Upper lobe of right lung (tissue), 1 donor: Measurements from ENCODE around the gene ANAPC10. TPM values are rescaled to one million over a fixed set of nuclear protein-coding genes. Genes with fewer than 3 reads are reported as not detected.

Experiments
- ATAC-seq: fragments of 200-7000 bp; cut with Tn5 transposase; one replicate; pipeline ENCODE4 v1.9.1; 2020; ENCODE audit warnings: mild to moderate bottlenecking, moderate library complexity
- DNase-seq: peaks from one replicate; pipeline ENCODE4 v3.0.0-alpha.2; 2020
- H3K27ac ChIP-seq: fragments of 200-600 bp; one replicate; pipeline ENCODE4 v1.8.0; 2022
- H3K27me3 ChIP-seq: fragments of 200-600 bp; one replicate; pipeline ENCODE4 v1.8.0; 2022; ENCODE audit warnings: mild to moderate bottlenecking
- H3K36me3 ChIP-seq: fragments of 200-600 bp; one replicate; pipeline ENCODE4 v1.8.0; 2022
- H3K4me1 ChIP-seq: fragments of 200-600 bp; one replicate; pipeline ENCODE4 v1.8.0; 2022
- H3K4me3 ChIP-seq: fragments of 200-600 bp; one replicate; pipeline ENCODE4 v1.8.0; 2022; ENCODE audit warnings: mild to moderate bottlenecking
- H3K9me3 ChIP-seq: fragments of 200-600 bp; one replicate; pipeline ENCODE4 v1.8.0; 2022
- intact Hi-C: fragments of 100-400 bp; cut with DNase I; formaldehyde crosslinking; loops from one replicate; pipeline ENCODE4 v1.11.0; 2022
- total RNA-seq: library from RNA; stranded (reverse); fragmentation: NEBNext Ultra II Directional; extraction: Animal tissue kit (Norgen Biotek cat#: 25700); gene quantifications from one replicate; pipeline ENCODE4 v1.2.1, GENCODE V29; 2021
- TF ChIP-seq, protein P1 (sequence below): fragments of 200-600 bp; IDR thresholded peaks from one replicate; pipeline ENCODE4 v1.8.0; 2022; ENCODE audit warnings: antibody characterized with exemption
- donor health status: DM: no; HTN: yes; CAD: no; lungs with severe emphysema.

The ANAPC10 gene
- total RNA-seq, 1 donor from 2014 or later = 17.5 TPM

DNA sequence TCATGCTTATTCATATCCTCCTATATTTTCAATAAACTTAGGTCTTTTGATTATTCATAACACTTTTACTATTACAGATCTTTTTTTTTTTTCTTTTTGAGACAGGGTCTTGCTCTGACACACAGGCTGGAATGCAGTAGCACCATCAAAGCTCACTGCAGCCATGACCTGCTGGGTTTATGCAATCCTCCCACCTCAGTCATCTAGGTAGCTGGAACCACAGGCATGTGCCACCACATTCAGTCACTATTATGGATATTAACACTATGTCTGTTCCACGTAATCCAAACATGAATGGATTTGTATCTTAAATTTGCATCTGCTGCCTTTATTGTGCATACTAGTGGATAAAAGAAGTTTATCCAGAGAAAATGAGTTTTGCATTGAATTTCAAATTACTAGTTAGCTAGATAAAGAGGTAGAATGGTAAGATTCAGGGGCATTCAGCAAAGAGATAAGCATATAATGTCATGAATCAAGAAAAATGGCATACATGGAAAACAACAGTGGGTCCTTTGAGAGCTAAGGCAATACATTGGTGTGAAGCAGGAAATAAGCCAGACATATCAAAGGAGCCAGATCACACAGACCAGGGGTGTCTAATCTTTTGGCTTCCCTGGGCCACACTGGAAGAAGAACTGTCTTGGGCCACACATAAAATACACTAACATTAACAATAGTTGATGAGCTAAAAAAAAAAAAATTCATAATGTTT lies 13.9 kb downstream of the ANAPC10 start:
- intact Hi-C loops = no loop called here
- Histone ChIP-seq H3K4me3 (no peak overlapping the region), H3K27ac (no peak overlapping the region), H3K9me3 (no peaks in the 10 kb centered on the region), H3K27me3 (no peaks in the 10 kb centered on the region), H3K4me1 (no peaks in the 10 kb centered on the region), H3K36me3 (peaks cover 26% of the 10 kb centered on the region)
- DNase-seq (no peak), ATAC-seq (no peak)
- TF ChIP-seq, protein P1, sequence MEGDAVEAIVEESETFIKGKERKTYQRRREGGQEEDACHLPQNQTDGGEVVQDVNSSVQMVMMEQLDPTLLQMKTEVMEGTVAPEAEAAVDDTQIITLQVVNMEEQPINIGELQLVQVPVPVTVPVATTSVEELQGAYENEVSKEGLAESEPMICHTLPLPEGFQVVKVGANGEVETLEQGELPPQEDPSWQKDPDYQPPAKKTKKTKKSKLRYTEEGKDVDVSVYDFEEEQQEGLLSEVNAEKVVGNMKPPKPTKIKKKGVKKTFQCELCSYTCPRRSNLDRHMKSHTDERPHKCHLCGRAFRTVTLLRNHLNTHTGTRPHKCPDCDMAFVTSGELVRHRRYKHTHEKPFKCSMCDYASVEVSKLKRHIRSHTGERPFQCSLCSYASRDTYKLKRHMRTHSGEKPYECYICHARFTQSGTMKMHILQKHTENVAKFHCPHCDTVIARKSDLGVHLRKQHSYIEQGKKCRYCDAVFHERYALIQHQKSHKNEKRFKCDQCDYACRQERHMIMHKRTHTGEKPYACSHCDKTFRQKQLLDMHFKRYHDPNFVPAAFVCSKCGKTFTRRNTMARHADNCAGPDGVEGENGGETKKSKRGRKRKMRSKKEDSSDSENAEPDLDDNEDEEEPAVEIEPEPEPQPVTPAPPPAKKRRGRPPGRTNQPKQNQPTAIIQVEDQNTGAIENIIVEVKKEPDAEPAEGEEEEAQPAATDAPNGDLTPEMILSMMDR = no peak

DNA sequence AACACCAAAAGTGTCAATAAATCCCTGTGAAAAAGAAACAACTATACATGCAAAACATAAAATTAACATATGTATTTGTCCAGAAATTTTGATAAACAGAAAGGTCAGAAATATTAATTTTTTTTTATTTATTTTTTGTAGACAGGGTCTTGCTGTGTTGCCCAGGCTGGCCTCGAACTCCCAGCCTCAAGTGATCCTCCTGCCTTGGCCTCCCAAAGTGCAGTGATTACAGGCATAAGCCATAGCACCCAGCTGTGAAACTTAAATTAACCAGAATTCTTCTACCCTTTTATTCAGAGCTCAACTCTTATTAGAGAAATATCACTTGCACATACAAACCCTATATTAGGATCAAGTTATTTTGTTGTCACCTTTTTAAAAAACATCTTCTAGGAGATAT lies 16.2 kb downstream of the ANAPC10 start:
- intact Hi-C loops = no loop called here
- H3K4me3 ChIP-seq = no peak overlapping the region

DNA sequence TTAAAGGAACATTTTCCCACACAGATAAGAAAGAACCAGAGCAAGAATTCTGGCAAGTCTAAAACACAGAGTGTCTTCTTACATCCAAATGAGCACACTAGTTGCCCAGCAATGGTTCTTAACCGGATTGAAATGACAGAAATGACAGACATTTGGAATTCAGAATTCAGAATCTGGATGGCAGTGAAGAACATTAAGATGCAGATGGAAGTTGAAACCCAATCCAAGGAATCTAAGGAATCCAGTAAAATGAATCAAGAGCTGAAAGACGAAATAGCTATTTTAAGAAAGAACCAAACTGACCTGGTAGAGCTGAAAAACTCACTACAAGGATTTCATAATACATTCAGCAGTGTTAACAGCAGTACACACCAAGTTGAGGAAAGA lies 21.5 kb downstream of the ANAPC10 start:
- ATAC-seq (no peak), DNase-seq (no peak)
- TF ChIP-seq, protein P1 = no peak
- Histone ChIP-seq H3K4me3 (no peak overlapping the region), H3K27ac (no peak overlapping the region), H3K9me3 (no peaks in the 10 kb centered on the region), H3K36me3 (peaks cover 6% of the 10 kb centered on the region), H3K4me1 (no peaks in the 10 kb centered on the region), H3K27me3 (no peaks in the 10 kb centered on the region)
- intact Hi-C loops = no loop called here

More for the DNA sequence above, 16.2 kb downstream of the ANAPC10 start:
- H3K27me3 ChIP-seq = no peaks in the 10 kb centered on the region
- DNase-seq (no peak), ATAC-seq (no peak)
- TF ChIP-seq, protein P1 = no peak
- no peaks in the 10 kb centered on the region for H3K4me1 ChIP-seq
- no peaks in the 10 kb centered on the region for H3K9me3 ChIP-seq
- H3K36me3 ChIP-seq = peaks cover 14% of the 10 kb centered on the region
- no peak overlapping the region for H3K27ac ChIP-seq

DNA sequence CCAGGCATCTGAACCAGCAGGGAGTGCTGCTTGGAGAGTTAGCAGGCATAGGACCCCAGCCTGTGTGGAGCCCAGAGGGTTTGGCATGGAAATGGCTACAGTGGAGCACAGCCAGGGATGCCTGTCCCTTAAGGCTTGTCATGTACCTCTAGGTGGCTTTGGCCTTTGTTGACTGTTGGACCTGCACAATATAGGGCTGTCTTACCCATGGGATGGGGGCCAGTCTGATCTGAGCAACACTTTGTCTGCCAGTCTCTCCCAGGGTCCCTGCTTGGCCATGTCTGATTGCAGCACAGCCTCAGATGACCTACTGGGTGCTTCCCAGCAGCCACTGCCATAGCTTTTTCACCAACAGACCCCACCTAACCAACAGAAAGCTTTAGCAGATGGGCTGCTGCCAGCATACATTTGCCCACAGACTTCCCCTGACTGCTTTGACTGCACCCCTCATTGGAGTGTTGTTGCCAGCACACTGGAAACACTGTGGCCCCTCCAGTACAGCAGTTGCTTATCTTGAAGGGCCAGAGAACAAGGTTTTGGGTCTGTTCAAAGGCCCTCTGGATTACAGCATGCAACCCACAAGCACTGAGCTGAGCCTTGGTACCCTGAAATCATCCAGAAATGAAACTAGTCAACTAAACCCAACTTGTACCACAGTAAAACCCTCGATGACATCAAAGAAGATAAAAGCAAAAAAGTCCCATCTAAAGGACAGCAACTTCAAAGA lies 22.1 kb downstream of the ANAPC10 start:
- no peak overlapping the region for H3K4me3 ChIP-seq
- H3K9me3 ChIP-seq = no peaks in the 10 kb centered on the region
- intact Hi-C loops = no loop called here
- H3K36me3 ChIP-seq = peaks cover 6% of the 10 kb centered on the region
- no peak overlapping the region for H3K27ac ChIP-seq
- no peaks in the 10 kb centered on the region for H3K27me3 ChIP-seq
- TF ChIP-seq, protein P1 = no peak
- ATAC-seq (no peak), DNase-seq (no peak)
- no peaks in the 10 kb centered on the region for H3K4me1 ChIP-seq

DNA sequence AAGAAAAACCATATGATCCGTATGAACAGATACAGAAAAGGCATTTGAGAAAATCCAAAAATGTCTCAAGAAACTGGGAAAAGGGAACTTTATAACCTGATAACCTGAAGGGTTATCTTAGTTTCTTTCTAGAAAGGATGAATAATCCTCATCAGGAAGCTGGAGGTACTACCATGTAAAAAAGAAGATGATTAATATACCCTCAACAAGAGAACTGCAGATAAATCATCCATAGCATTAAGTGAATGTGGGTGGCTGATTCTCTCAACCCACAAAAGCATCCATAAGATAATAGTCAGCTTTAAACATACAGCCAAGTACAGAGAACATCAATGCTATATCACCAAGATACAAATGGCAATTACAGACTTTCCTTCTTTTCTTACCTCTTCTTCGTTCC lies 26.4 kb downstream of the ANAPC10 start:
- intact Hi-C loops = no loop called here
- TF ChIP-seq, protein P1 = no peak
- H3K4me3 ChIP-seq = no peak overlapping the region
- no peak overlapping the region for H3K27ac ChIP-seq
- no peaks in the 10 kb centered on the region for H3K27me3 ChIP-seq
- no peaks in the 10 kb centered on the region for H3K4me1 ChIP-seq
- H3K36me3 ChIP-seq = no peaks in the 10 kb centered on the region
- no peaks in the 10 kb centered on the region for H3K9me3 ChIP-seq
- DNase-seq (no peak), ATAC-seq (no peak)
